Sigmoid colon (tissue), 4 donors: Measurements from ENCODE around the gene TAF6L.

Experiments
- CTCF ChIP-seq, 4 experiments: fragments of 450-650 bp in 3 of 4; fragments of 200-600 bp in 1 of 4; IDR thresholded peaks; one replicate each; pipeline ENCODE4 v1.5.1; 2016 to 2019; ENCODE audit warnings: antibody characterized with exemption in 4 of 4, mild to moderate bottlenecking in 3 of 4, moderate library complexity in 2 of 4
- EP300 ChIP-seq, 4 donors: sonication (generic); formaldehyde crosslinking; IDR thresholded peaks; one replicate each; pipeline ENCODE4 v1.6.1; 2017; ENCODE audit warnings: antibody characterized with exemption in 4 of 4
- POLR2A ChIP-seq, 2 donors: fragments of 450-650 bp; IDR thresholded peaks; one replicate each; pipeline ENCODE4 v1.6.1; 2016; ENCODE audit warnings: antibody characterized with exemption in 2 of 2, mild to moderate bottlenecking in 2 of 2, moderate library complexity in 2 of 2
- POLR2AphosphoS5 ChIP-seq, 4 donors: sonication (generic); formaldehyde crosslinking; IDR thresholded peaks; one replicate each; pipeline ENCODE4 v1.6.1; 2017; ENCODE audit warnings: antibody characterized with exemption in 4 of 4

- TF ChIP-seq POLR2A (IDR thresholded peaks at IDR 0.05): no peak
- TF ChIP-seq CTCF (IDR thresholded peaks at IDR 0.05): no peak
- no peak for TF ChIP-seq POLR2AphosphoS5 (IDR thresholded peaks at IDR 0.05)
- TF ChIP-seq EP300 (IDR thresholded peaks at IDR 0.05): no peak
Observed at GRCh38 chr11:62727872-62728170, 43.4 kb upstream of the TAF6L start.
